ENCODE measurements around the gene ZNF106. TPM values are rescaled to one million over a fixed set of nuclear protein-coding genes. Genes with fewer than 3 reads are reported as not detected.

The ZNF106 gene
- total RNA-seq, 1 experiment from 2014 or later, result 58.2 TPM

DNA sequence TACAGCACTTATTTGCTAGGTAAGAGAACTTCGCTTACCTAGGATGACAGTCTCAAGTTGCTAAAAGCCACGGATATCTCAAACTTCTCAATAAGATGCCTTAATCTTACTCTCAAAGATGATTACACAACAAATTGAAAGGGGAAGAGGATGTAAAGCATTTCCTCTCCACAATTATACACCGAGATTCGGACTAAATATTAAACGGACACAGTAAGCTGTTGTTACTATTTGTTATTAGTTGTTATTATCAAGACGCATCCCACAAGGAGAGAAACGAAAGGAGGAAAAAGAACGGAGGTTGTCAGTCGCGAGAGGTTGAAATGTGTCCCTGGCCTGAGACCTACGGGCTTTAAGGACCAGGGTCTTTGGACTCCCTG, 660 bp downstream of the ZNF106 start (continued):
- TF ChIP-seq, protein P1, sequence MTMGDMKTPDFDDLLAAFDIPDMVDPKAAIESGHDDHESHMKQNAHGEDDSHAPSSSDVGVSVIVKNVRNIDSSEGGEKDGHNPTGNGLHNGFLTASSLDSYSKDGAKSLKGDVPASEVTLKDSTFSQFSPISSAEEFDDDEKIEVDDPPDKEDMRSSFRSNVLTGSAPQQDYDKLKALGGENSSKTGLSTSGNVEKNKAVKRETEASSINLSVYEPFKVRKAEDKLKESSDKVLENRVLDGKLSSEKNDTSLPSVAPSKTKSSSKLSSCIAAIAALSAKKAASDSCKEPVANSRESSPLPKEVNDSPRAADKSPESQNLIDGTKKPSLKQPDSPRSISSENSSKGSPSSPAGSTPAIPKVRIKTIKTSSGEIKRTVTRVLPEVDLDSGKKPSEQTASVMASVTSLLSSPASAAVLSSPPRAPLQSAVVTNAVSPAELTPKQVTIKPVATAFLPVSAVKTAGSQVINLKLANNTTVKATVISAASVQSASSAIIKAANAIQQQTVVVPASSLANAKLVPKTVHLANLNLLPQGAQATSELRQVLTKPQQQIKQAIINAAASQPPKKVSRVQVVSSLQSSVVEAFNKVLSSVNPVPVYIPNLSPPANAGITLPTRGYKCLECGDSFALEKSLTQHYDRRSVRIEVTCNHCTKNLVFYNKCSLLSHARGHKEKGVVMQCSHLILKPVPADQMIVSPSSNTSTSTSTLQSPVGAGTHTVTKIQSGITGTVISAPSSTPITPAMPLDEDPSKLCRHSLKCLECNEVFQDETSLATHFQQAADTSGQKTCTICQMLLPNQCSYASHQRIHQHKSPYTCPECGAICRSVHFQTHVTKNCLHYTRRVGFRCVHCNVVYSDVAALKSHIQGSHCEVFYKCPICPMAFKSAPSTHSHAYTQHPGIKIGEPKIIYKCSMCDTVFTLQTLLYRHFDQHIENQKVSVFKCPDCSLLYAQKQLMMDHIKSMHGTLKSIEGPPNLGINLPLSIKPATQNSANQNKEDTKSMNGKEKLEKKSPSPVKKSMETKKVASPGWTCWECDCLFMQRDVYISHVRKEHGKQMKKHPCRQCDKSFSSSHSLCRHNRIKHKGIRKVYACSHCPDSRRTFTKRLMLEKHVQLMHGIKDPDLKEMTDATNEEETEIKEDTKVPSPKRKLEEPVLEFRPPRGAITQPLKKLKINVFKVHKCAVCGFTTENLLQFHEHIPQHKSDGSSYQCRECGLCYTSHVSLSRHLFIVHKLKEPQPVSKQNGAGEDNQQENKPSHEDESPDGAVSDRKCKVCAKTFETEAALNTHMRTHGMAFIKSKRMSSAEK (CRISPR knock-in tag; IDR thresholded peaks at IDR 0.05; ENCODE audit: borderline replicate concordance), result no peak
- no peak for TF ChIP-seq OVOL2 (CRISPR knock-in tag; IDR thresholded peaks at IDR 0.05; ENCODE audit: borderline replicate concordance)
- no peak for TF ChIP-seq SMAD4 (CRISPR knock-in tag; IDR thresholded peaks at IDR 0.05)
- TF ChIP-seq ZNF416 (CRISPR knock-in tag; IDR thresholded peaks at IDR 0.05), result no peak
- TF ChIP-seq PRDM15 (CRISPR knock-in tag; IDR thresholded peaks at IDR 0.05), result no peak
- TF ChIP-seq, protein P2, sequence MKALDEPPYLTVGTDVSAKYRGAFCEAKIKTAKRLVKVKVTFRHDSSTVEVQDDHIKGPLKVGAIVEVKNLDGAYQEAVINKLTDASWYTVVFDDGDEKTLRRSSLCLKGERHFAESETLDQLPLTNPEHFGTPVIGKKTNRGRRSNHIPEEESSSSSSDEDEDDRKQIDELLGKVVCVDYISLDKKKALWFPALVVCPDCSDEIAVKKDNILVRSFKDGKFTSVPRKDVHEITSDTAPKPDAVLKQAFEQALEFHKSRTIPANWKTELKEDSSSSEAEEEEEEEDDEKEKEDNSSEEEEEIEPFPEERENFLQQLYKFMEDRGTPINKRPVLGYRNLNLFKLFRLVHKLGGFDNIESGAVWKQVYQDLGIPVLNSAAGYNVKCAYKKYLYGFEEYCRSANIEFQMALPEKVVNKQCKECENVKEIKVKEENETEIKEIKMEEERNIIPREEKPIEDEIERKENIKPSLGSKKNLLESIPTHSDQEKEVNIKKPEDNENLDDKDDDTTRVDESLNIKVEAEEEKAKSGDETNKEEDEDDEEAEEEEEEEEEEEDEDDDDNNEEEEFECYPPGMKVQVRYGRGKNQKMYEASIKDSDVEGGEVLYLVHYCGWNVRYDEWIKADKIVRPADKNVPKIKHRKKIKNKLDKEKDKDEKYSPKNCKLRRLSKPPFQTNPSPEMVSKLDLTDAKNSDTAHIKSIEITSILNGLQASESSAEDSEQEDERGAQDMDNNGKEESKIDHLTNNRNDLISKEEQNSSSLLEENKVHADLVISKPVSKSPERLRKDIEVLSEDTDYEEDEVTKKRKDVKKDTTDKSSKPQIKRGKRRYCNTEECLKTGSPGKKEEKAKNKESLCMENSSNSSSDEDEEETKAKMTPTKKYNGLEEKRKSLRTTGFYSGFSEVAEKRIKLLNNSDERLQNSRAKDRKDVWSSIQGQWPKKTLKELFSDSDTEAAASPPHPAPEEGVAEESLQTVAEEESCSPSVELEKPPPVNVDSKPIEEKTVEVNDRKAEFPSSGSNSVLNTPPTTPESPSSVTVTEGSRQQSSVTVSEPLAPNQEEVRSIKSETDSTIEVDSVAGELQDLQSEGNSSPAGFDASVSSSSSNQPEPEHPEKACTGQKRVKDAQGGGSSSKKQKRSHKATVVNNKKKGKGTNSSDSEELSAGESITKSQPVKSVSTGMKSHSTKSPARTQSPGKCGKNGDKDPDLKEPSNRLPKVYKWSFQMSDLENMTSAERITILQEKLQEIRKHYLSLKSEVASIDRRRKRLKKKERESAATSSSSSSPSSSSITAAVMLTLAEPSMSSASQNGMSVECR (CRISPR knock-in tag; IDR thresholded peaks at IDR 0.05; ENCODE audit: borderline replicate concordance), result no peak
- no peak for TF ChIP-seq PREB (CRISPR knock-in tag; IDR thresholded peaks at IDR 0.05; ENCODE audit: borderline replicate concordance)
- TF ChIP-seq FOXJ3 (CRISPR knock-in tag; IDR thresholded peaks at IDR 0.05; ENCODE audit: borderline replicate concordance), result no peak

DNA sequence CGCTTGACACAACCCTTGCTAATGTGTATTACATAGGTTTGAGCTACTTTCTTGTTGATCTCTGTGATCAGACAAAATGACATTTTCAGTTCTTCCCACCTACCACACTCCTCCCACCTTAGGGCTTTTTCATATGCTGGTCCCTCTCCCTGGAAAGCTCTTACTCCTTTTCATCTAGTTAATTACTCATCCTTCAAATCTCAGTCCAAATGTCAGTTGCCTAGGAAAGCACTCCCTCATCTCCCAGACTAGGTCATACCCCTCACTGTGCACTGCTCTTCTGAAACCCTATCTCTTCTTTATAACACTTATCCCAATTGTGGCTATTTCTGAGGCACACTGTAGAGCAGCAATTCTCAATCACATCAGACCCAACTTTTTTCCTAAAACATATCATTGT, 7.3 kb downstream of the ZNF106 start:
- POLR2A ChIA-PET, result no interaction called here
- TF ChIP-seq, protein P2 (CRISPR knock-in tag; IDR thresholded peaks at IDR 0.05; ENCODE audit: borderline replicate concordance), result no peak
- TF ChIP-seq SMAD3 (CRISPR knock-in tag; IDR thresholded peaks at IDR 0.05; ENCODE audit: borderline replicate concordance), result no peak
- TF ChIP-seq, protein P1 (CRISPR knock-in tag; IDR thresholded peaks at IDR 0.05; ENCODE audit: borderline replicate concordance), result no peak
- no peak for TF ChIP-seq PREB (CRISPR knock-in tag; IDR thresholded peaks at IDR 0.05; ENCODE audit: borderline replicate concordance)
- no peak for DNase-seq (ENCODE audit: low spot score)
- Mint-ChIP-seq H3K4me3 (no peak overlapping the region), H3K4me1 (no peaks in the 10 kb centered on the region), H3K27ac (no peak overlapping the region), H3K36me3 (peaks cover 5% of the 10 kb centered on the region), H3K9me3 (peaks cover 5% of the 10 kb centered on the region; the same call in 1 of the 2 replicates), H3K27me3 (ENCODE audit: low read depth) (no peaks in the 10 kb centered on the region)
- CTCF ChIA-PET, result no interaction called here
- ATAC-seq, result no peak
